ENCODE measurements around the gene EPN2.
"Not testable (repeated sequence)": the region's sequence is repeated elsewhere in the genome, so short reads cannot be mapped to it uniquely, and the experiment has no call there.

EPN2 gene

DNA sequence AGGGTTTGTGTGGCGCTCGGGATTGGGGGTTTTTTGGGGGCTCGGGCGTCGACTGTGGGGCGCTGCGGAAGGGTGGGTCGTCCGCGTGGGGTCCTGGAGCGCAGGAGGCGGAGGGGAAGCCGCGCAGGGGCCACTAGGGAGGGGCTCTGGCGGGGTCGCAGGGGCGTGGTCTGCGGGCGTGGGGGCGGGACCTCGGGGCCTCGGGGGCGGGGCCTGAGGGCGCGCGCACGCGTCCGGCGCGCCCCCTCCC lies at the start of gene EPN2:
TSS of gene EPN2 (plus strand) at position 228 of the 250 bp plus-strand sequence. CDS start 45,754 bp downstream, outside the sequence.
- DNase-seq (ENCODE audit: low read depth): peak; percentile 48
- peak within 1 kb of the TSS; percentile 90 for H3K4me3 ChIP-seq (ENCODE audit: low read length)

DNA sequence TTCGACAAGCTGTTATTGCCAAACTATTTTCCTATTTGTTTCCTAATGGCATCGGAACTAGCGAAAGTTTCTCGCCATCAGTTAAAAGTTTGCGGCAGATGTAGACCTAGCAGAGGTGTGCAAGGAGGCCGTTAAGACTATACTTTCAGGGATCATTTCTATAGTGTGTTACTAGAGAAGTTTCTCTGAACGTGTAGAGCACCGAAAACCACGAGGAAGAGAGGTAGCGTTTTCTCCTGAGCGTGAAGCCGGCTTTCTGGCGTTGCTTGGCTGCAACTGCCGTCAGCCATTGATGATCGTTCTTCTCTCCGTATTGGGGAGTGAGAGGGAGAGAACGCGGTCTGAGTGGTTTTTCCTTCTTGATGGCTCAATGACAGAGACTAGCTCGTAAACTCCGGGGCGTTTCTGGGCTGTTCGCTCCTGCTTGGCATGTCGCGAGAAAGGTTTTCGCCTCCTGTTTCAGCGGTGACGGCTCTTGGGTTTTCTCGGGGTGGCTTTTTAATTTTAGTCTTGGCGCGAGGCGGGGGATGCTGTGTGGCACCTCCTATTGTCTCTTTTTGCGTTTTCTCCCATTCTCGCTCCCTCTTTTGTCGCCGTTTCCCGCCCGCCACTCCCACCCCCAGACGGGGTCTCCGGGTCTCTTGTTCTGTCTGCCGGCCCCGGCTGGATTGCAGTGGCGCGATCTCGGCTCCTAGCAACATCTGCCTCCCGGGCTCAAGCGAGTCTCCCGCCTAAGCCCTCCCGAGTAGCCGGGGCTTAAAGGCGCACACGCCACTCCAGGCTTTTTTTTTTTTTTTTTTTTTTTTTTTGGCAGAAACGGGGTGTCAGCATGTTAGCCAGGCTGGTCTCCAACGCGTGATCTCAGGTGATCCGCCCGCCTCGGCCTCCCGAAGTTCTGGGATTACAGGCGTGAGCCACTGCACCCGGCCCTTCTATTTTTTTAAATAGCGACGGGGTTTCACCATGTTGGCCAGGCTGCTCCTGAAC lies 49.0 kb upstream of the EPN2 start:
- not testable (repeated sequence) for DNase-seq (ENCODE audit: low read depth); H3K4me3 ChIP-seq (ENCODE audit: low read length)

DNA sequence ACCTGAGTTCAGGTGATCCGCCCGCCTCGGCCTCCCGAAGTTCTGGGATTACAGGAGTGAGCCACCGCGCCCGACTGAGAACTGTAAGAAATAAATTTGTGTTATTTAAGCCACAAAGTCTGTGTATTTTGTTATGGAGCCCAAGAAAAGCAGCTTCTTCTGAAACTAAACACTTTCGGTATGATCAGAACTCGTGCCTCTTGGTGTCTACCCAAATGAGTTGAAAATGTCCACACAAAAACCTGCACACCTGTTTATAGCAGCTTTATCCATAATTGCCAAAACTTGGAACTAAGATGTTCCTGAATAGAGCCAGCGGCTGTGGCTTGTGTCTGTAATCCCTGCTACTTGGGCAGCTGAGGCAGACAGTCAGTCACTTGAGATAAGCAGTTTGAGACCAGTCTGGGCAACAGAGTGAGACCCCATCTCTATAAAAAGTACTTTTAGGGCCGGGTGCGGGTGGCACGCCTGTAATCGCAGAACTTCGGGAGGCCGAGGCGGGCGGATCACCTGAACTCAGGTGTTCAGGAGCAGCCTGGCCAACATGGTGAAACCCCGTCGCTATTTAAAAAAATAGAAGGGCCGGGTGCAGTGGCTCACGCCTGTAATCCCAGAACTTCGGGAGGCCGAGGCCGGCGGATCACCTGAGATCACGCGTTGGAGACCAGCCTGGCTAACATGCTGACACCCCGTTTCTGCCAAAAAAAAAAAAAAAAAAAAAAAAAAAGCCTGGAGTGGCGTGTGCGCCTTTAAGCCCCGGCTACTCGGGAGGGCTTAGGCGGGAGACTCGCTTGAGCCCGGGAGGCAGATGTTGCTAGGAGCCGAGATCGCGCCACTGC lies 48.1 kb upstream of the EPN2 start:
- not testable (repeated sequence) for H3K4me3 ChIP-seq (ENCODE audit: low read length); DNase-seq (ENCODE audit: low read depth)

DNA sequence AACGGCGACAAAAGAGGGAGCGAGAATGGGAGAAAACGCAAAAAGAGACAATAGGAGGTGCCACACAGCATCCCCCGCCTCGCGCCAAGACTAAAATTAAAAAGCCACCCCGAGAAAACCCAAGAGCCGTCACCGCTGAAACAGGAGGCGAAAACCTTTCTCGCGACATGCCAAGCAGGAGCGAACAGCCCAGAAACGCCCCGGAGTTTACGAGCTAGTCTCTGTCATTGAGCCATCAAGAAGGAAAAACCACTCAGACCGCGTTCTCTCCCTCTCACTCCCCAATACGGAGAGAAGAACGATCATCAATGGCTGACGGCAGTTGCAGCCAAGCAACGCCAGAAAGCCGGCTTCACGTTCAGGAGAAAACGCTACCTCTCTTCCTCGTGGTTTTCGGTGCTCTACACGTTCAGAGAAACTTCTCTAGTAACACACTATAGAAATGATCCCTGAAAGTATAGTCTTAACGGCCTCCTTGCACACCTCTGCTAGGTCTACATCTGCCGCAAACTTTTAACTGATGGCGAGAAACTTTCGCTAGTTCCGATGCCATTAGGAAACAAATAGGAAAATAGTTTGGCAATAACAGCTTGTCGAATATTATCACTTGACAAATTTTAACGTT lies 47.3 kb upstream of the EPN2 start:
- not testable (repeated sequence) for H3K4me3 ChIP-seq (ENCODE audit: low read length); DNase-seq (ENCODE audit: low read depth)

DNA sequence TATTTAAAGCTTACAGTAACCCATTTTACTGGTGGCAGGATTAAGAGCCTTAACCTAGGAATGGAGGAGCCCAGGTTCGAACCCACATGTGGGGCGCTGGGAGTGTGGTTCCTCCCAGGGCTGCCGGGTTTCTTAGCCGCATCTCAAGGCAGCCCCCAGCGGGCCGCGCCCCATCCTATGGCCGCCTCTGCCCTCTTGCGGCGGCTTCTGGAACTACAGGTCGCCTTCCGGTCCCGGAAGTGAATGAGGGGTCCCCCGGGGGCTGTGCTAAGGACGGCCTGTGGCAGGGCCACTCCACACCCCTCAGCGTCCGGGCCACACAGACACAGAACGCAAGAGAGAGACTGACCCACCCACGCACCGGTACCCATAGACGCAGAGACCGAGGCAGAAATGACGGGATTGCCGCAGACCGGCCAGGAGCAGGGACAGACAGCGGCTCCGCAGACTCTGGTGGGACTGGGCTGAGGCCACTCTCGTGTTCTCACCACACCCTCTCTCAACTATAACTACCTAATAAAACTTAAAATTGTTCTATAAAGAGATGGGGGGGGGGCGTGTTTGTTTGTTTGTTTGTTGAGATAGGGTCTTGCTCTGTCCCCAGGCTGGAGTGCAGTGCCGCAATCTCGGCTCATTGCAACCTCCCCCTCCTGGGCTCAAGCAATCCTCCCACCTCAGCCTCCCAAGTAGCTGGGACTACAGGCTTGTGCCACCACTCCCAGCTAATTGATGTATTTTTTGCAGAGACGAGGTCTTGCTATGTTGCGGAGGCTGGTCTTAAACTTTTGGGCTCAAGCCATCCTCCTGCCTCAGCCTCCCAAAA lies 40.6 kb upstream of the EPN2 start:
- not testable (repeated sequence) for DNase-seq (ENCODE audit: low read depth)
- peak overlapping the region; percentile 44 for H3K4me3 ChIP-seq (ENCODE audit: low read length)

DNA sequence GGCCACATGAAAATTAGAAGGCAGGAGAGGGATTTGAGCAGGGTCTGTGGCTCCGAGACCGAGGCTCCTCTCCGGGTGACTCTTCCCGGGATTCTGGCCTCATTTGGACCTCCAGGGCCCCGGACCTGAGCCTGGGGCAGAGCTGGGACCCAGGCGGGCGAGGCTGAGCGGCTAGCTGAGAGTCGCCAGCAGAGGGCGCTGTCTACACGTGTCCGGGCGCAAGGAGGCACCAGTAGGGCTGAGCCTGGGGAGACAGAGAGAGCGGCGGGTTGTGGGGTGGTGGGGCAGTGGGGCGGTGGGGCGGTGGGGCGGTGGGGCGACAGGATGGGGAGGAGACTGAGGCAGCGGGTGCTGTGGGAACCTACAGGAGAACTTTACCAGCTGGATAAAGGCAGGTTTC lies 34.7 kb upstream of the EPN2 start:
- not testable (repeated sequence) for H3K4me3 ChIP-seq (ENCODE audit: low read length); DNase-seq (ENCODE audit: low read depth)

DNA sequence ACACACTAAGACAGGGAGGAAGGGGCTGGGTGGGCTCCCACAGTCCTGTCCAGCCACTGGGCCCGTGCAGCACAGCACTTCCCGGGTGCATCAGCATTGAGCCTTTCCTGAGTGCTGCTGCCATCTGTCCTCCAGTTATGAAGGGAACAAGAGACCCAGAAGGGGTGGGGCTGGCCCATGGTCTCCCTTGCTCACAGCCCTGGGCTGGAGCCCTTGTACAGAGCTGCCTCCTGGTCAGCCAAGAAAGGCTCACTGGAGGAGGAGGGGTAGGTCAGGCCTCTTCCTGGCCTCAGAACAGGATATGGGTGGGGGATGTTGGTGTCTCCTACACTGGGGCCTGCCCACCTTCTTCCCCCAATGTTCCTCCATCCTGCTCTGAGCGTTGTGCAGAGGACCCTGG lies 33.7 kb upstream of the EPN2 start:
- DNase-seq (ENCODE audit: low read depth); H3K4me3 ChIP-seq (ENCODE audit: low read length): not testable (repeated sequence)

DNA sequence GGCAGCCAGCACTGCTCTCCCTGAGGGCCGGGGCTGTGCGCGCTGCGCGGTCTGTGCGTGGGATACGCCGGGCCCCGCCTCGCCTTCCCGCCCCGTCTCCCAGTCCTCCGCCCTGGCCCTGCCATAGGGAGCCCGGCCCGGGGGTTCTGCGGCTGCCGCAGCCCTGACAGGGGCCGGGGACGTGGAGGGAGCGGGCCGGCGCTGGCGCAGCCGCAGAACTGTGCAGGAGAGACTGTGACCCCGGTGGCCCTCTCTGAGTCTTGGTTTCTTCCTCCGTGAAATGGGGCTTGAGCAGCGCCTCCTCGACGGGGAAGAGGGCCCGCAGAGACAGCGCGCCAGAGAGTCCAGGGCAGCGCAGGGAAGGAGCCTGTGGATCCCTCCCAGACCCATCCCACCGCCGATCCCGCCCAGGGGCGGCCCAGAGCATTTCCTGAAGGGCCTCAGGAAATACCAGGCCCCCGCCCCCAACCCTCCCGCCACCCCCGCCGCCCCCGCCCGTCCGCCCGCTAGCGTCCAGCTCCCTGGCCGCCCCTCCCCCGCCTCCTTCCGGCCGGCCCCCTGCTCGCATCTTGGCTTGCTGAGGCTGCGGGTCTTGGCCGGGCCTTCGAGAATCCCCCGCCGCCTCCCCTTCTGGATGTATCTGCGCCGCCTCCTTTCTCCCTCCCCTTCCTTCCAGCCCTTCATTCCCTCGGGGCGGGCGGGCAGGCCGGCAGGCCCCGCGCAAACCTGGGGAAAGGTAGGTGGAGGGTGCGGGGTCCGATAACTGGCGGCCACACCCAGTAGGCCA lies 21.9 kb upstream of the EPN2 start:
- DNase-seq (ENCODE audit: low read depth); H3K4me3 ChIP-seq (ENCODE audit: low read length): not testable (repeated sequence)

DNA sequence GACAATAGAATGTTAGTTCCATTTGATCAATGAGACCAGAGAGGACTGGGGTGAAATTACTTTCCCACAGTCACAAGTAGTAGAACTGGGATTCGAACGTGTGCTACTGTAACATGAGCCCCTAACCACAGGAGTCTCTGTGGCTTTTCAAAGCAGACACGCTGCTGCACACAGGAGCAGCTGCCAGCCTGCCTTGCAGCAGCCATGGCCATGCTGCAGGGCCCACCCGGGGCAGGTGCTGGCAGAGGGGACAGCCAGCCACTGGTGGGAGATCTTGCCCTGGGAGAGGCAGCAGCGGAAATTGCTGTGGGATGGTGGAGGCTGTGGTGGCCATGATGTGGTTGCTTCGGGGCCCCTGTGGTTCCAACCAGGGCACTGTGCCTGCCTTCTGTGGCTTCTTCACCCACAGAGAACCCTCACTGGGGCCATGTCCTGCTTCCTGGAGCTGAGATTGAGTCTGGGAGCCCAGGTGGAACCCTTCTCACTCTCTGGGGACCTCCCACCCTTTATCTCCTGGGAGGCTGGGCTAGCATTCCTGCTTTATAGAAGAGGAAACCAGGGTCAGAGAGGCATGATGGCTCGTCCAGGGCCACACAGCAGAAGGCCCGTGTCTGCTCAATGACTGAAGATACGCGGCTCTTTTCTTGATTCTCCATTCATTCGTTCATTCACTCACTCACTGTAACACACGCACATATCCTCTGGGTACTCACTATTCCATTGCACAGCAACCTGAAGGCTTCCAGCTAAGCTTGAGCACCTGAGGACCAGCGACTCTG lies 20.8 kb upstream of the EPN2 start:
- not testable (repeated sequence) for H3K4me3 ChIP-seq (ENCODE audit: low read length); DNase-seq (ENCODE audit: low read depth)

DNA sequence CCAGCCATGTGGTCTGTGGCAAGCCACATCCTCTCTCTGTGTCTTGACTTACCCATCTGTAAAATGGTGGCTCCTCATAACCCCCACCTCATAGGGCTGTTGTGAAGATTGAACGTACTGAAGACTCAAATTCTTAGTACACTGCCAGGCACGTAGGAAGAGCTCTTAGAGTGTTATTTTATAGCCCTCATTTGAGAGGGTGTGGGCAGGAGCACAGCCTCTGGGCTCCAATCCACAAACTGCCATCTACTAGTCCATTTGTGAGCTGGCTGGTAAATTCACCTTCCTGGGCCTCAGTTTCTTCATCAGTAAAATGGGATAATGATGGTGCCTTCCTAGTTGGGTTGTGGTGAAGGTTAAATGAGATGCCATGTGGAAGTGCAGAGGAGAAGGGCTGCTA lies 18.3 kb upstream of the EPN2 start:
- DNase-seq (ENCODE audit: low read depth): not testable (repeated sequence)

DNA sequence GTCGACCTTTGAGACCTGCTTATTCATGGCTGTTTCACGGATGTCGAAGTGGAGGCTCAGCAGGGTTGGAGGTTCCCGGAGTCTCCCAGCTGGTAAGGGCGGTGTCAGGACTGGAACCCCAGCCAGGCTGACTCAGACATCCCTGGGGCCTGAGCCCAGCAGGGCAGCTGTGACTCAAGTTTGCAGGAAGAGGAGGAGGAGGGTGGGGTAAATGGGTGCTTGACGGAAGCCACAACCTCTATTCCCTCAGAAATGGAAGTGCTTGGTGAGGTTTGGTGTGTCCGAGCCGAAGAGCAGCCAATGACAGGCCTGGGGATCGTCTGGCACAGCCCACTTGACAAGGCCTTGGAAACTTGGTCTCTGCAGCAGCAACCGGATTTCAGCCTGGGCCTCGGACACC lies 17.8 kb upstream of the EPN2 start:
- H3K4me3 ChIP-seq (ENCODE audit: low read length); DNase-seq (ENCODE audit: low read depth): not testable (repeated sequence)

More for the DNA sequence above, 18.3 kb upstream of the EPN2 start:
- H3K4me3 ChIP-seq (ENCODE audit: low read length): not testable (repeated sequence)

DNA sequence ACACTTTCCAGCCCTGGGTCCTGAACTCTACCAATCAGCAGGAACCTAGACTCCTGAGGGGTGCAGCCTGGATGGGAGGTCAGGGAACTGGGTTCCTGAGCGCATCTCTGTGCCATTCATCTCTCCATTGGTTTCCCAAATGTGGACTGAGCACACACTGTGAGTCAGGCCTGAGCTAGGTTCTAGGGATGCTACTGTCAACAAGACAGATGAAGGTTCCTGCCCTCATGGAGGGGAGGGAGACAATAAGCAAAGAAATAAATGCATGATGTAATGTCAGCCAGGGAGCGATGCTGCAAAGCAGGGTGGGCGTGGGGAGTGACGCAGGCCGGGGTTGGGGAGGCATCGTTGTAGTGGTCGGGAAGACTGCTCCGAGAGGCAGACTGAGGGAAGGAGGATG lies 17.0 kb upstream of the EPN2 start:
- DNase-seq (ENCODE audit: low read depth); H3K4me3 ChIP-seq (ENCODE audit: low read length): not testable (repeated sequence)

DNA sequence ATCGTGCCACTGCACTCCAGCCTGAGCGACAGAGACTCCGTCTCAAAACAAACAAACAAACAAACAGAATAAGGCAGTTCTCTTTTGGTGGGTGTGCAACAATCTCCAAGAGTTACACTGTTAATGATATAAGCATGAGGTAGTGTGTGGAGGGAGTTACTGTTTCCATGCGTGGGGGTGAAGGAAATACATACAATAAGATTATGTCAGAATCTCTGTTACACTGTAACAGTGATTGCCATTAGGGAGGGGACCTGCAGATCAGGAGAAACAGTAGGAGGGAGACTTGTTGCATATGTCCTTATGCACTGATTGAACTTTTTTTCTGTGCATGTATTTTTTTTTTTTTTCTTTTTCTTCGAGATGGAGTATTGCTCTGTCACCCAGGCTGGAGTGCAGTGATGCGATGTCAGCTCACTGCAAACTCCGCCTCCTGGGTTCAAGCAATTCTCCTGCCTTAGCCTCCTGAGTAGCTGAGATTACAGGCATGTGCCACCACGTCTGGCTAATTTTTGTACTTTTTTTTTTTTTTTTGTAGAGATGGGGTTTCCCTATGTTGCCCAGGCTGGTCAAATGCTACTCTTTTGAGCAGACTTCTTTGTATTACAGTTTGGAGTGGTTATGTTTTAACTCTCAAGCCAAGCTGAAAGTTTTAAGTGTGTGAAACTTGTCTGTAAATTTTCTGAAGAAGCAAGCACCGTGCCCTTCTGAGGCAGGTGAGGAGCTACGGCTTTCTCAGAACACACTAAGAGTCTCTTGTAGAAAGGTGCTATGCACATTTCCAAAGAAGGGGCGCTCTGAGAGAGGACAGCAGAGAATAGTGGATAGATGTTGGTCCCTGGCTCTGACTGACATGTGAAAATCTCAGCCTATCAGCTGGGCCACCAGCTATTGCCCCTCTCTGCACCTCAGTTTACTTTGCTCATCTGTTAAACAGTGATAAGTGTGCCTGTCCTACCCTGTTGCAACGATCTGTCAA lies 10.3 kb upstream of the EPN2 start:
- not testable (repeated sequence) for DNase-seq (ENCODE audit: low read depth)

DNA sequence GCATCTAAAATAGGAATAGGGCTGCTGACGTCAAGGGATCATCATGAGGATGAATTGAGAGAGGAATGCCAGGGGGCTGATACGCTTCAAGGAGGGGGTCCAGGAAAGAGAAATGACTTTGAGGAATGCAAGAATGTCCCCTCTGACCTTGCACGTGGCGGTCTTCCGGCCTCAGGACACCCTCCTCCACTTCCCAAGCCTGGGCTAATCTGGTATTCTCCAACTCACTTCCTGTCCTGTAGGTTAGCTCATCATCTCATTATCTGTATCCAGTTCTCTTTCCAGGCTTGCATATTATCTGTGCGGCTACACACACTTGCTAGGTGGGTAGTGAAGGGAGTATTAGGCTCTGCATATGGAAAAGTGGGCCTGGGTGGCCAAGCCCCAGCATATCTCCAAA lies 2.5 kb upstream of the EPN2 start:
- not testable (repeated sequence) for DNase-seq (ENCODE audit: low read depth); H3K4me3 ChIP-seq (ENCODE audit: low read length)

More for the DNA sequence above, 10.3 kb upstream of the EPN2 start:
- H3K4me3 ChIP-seq (ENCODE audit: low read length): not testable (repeated sequence)

DNA sequence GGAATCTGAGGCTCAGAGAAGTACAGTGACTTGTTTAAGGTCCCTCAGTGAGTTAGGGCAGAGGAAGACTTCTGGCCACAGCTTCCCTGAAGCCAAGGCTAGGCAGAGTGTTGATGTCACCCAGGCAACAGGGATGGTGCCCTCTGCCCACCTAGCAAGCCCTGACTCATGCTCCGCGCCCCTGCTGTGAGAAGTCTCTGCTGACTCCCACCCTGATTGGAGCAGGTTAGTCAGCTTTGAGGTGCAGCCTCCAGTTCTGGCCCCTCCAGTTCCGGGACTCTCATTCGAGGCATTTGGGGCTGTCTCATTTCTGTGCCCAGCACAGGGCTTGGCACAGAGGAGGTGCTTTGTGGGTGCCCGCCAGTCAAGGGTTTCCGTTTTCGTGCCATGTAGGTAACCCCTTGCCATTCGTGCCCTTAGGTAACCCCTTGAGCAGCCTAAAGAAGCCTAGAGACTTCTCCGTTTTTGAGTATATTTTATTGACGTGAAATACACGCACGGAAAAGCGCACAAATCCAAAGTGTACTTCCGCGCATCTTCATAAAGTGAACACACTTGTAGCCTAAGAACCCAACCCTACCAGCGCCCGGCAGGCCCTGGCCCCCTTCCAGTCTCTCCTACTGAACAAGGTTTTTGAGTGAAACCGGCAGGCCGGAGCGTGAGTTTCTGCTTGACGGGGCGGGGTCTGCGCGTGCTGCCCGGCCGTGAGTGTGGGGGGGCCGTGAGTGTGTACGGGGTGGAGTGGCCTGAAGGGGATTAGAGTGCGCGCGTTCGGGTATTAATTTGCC lies 621 bp upstream of the EPN2 start:
- DNase-seq (ENCODE audit: low read depth); H3K4me3 ChIP-seq (ENCODE audit: low read length): not testable (repeated sequence)
